HG03135 (cell line): Measurements from ENCODE around the gene IFNA13.
A peak's percentile ranks its signal among the peaks of the same experiment; 100 is the strongest.
"Not testable (repeated sequence)": the region's sequence is repeated elsewhere in the genome, so short reads cannot be mapped to it uniquely, and the experiment has no call there.

Experiments
- ATAC-seq: cut with Tn5 transposase; IDR thresholded peaks from one replicate; pipeline ENCODE4 v1.9.1; 2021; ENCODE audit warnings: mild to moderate bottlenecking, moderate library complexity; ENCODE audit not compliant: unreplicated experiment

The IFNA13 gene

GRCh38 chr9:21367957-21368356 lies at the start of gene IFNA13:
Gene IFNA13, minus strand, starts transcription at chr9:21368057. Its CDS starts 47 bp downstream, at chr9:21368010.
- no peak for ATAC-seq

GRCh38 chr9:21415493-21416267 lies 47.8 kb upstream of the IFNA13 start:
- ATAC-seq, result no peak

GRCh38 chr9:21414220-21414940 lies 46.5 kb upstream of the IFNA13 start:
- no peak for ATAC-seq

- no peak for ATAC-seq
Measured at GRCh38 chr9:21413624-21414023, 45.8 kb upstream of the IFNA13 start.

GRCh38 chr9:21413151-21413550 lies 45.3 kb upstream of the IFNA13 start:
- ATAC-seq, result no peak

GRCh38 chr9:21412107-21412506 lies 44.2 kb upstream of the IFNA13 start:
- ATAC-seq, result no peak

- no peak for ATAC-seq
Measured at GRCh38 chr9:21408817-21409216, 41.0 kb upstream of the IFNA13 start, which contains the start of gene IFNA8. Gene IFNA8, plus strand, starts transcription at chr9:21409117. Its CDS starts 60 bp downstream, at chr9:21409177.

- ATAC-seq, result no peak
Measured at GRCh38 chr9:21404146-21404545, 36.3 kb upstream of the IFNA13 start.

GRCh38 chr9:21402386-21403251 lies 34.8 kb upstream of the IFNA13 start:
- ATAC-seq, result no peak

- ATAC-seq, result no peak
Measured at GRCh38 chr9:21399956-21400355, 32.1 kb upstream of the IFNA13 start.

GRCh38 chr9:21398955-21399489 lies 31.2 kb upstream of the IFNA13 start:
- no peak for ATAC-seq

GRCh38 chr9:21395778-21396717 lies 28.2 kb upstream of the IFNA13 start:
- peak; percentile 69 for ATAC-seq

GRCh38 chr9:21392270-21392669 lies 24.4 kb upstream of the IFNA13 start:
- ATAC-seq, result peak; percentile 92

GRCh38 chr9:21385131-21385670 lies 17.3 kb upstream of the IFNA13 start, which contains the start of gene IFNA2:
Gene IFNA2, minus strand, starts transcription at chr9:21385398. Its CDS starts 69 bp downstream, at chr9:21385329.
- ATAC-seq, result no peak

- no peak for ATAC-seq
Measured at GRCh38 chr9:21383627-21384026, 15.8 kb upstream of the IFNA13 start.

GRCh38 chr9:21381448-21382339 lies 13.8 kb upstream of the IFNA13 start:
- ATAC-seq, result peak; percentile 96

- ATAC-seq, result not testable (repeated sequence)
Measured at GRCh38 chr9:21371467-21371866, 3.6 kb upstream of the IFNA13 start.

GRCh38 chr9:21367169-21367568 lies 688 bp downstream of the IFNA13 start:
- peak; percentile 93 for ATAC-seq
